ENCODE data around the gene SH3TC1.

DNA sequence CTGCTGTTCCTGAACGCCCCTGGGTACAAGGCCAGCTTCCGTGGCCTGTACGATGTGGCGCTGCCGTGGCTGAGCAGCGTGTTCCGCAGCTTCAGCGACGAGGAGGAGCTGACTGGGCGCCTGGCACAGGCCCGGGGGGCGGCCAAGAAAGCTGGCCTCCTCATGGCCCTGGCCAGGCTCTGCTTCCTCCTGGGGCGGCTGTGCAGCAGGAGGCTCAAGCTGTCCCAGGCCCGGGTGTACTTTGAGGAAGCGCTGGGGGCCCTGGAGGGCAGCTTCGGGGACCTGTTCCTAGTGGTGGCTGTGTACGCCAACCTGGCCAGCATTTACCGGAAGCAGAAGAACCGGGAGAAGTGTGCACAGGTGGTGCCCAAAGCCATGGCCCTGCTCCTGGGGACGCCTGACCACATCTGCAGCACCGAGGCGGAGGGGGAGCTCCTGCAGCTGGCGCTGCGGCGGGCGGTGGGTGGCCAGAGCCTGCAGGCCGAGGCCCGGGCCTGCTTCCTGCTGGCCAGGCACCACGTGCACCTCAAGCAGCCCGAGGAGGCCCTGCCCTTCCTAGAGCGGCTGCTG lies 28.2 kb downstream of the SH3TC1 start:
- TF ChIP-seq, protein P1, sequence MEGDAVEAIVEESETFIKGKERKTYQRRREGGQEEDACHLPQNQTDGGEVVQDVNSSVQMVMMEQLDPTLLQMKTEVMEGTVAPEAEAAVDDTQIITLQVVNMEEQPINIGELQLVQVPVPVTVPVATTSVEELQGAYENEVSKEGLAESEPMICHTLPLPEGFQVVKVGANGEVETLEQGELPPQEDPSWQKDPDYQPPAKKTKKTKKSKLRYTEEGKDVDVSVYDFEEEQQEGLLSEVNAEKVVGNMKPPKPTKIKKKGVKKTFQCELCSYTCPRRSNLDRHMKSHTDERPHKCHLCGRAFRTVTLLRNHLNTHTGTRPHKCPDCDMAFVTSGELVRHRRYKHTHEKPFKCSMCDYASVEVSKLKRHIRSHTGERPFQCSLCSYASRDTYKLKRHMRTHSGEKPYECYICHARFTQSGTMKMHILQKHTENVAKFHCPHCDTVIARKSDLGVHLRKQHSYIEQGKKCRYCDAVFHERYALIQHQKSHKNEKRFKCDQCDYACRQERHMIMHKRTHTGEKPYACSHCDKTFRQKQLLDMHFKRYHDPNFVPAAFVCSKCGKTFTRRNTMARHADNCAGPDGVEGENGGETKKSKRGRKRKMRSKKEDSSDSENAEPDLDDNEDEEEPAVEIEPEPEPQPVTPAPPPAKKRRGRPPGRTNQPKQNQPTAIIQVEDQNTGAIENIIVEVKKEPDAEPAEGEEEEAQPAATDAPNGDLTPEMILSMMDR (optimal IDR thresholded peaks at IDR 0.05 in 1 of 3, IDR thresholded peaks at IDR 0.05 in 1 of 3, conservative IDR thresholded peaks at IDR 0.05 in 1 of 3; ENCODE audit: extremely low read depth in 1 of 3, insufficient read depth in 2 of 3, low read length in 3 of 3) = no peak
- TF ChIP-seq EZH2 (IDR thresholded peaks at IDR 0.05; ENCODE audit: low read length) = no peak

Measured in keratinocyte (primary cell).